HEK293 (cell line): ENCODE data around the gene UNC45B.

Experiments
- CTCF ChIP-seq: fragments of 450-650 bp; formaldehyde crosslinking; IDR thresholded peaks from 2 replicates; pipeline ENCODE4 v1.5.1; 2016; ENCODE audit warnings: missing biosample characterization, missing genetic modification characterization
- SCRT1 ChIP-seq: fragments of 450-650 bp; formaldehyde crosslinking; IDR thresholded peaks from 2 replicates; pipeline ENCODE4 v1.5.1; 2016; ENCODE audit warnings: missing biosample characterization, missing genetic modification characterization, borderline replicate concordance
- TRIM28 ChIP-seq: IDR thresholded peaks from 2 replicates; pipeline ENCODE4 v1.6.1; 2011; ENCODE audit warnings: low read length, control low read depth, borderline replicate concordance
- ZEB2 ChIP-seq: fragments of 450-650 bp; formaldehyde crosslinking; IDR thresholded peaks from 2 replicates; pipeline ENCODE4 v1.5.1; 2016; ENCODE audit warnings: missing biosample characterization, missing genetic modification characterization
- ZNF449 ChIP-seq: fragments of 450-650 bp; formaldehyde crosslinking; IDR thresholded peaks from 2 replicates; pipeline ENCODE4 v1.5.1; 2017; ENCODE audit warnings: missing biosample characterization, mild to moderate bottlenecking, missing genetic modification characterization, moderate library complexity
- ZNF571 ChIP-seq: fragments of 450-650 bp; formaldehyde crosslinking; IDR thresholded peaks from 2 replicates; pipeline ENCODE4 v1.5.0; 2017; ENCODE audit warnings: missing biosample characterization, missing genetic modification characterization
- ZNF776 ChIP-seq: fragments of 450-650 bp; formaldehyde crosslinking; IDR thresholded peaks from 2 replicates; pipeline ENCODE4 v1.5.0; 2017; ENCODE audit warnings: missing biosample characterization, missing genetic modification characterization, borderline replicate concordance

GRCh38 chr17:35236821-35237220, 89.2 kb downstream of the UNC45B start:
- TF ChIP-seq ZNF571 (tag by site-specific recombination) (no peak), SCRT1 (tag by site-specific recombination) (no peak), ZNF776 (tag by site-specific recombination) (no peak), CTCF (tag by site-specific recombination) (no peak), TRIM28 (no peak), ZNF449 (tag by site-specific recombination) (no peak), ZEB2 (tag by site-specific recombination) (no peak)
